Measurements from ENCODE around the gene TNFSF8.

DNA sequence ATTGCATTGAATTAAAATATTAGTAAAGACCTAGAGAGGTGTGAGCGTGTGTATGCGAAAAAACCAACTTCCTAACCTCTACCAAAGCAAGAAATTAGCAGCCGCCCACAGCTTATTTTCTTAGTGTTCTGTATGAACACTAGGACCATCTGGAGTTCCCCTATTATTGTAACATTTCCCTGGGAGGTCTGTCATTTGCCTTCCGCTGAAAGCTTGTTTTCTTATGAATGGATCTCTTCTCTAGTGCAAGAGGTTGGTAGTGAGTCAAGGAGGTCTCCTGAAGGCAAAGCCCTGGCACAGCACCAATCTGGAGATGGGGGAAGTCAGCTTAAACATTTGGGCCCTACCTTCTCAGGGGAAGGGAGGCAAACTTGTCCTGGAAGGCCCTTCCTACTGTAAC is 10.8 kb downstream of the TNFSF8 start:
- TF ChIP-seq ZNF558 (tag by site-specific recombination; IDR thresholded peaks at IDR 0.05) (no peak), ZBTB21 (tag by site-specific recombination; IDR thresholded peaks at IDR 0.05) (no peak)
